Kidney epithelial cell (primary cell): Measurements from ENCODE around the gene MYOT. TPM values are rescaled to one million over a fixed set of nuclear protein-coding genes. Genes with fewer than 3 reads are reported as not detected.
A peak's percentile ranks its signal among the peaks of the same experiment; 100 is the strongest.

Experiments used
- DNase-seq: peaks from one replicate; pipeline ENCODE4 v3.0.0-alpha.2; 2010; ENCODE audit warnings: low read depth
- H3K27me3 ChIP-seq: 2 replicates; pipeline ENCODE4 v1.6.0; 2011; ENCODE audit warnings: low read length; ENCODE audit not compliant: control insufficient read depth, insufficient read depth
- H3K36me3 ChIP-seq: 2 replicates; pipeline ENCODE4 v1.5.1; 2011; ENCODE audit warnings: low read length; ENCODE audit not compliant: control insufficient read depth, insufficient read depth
- H3K4me3 ChIP-seq: 2 replicates; pipeline ENCODE4 v1.5.1; 2011; ENCODE audit warnings: low read depth, mild to moderate bottlenecking, control low read depth, low read length
- total RNA-seq: library from RNA; depleted of rRNA; stranded (reverse); fragments of >200 nt; gene quantifications from 2 replicates; pipeline ENCODE4 v1.2.3, GENCODE V29; 2015
- TF ChIP-seq, protein P1 (sequence below): IDR thresholded peaks from 2 replicates; pipeline ENCODE4 v1.5.1; 2011; ENCODE audit warnings: mild to moderate bottlenecking, moderate library complexity, low read length, control low read depth, inconsistent platforms; ENCODE audit not compliant: insufficient read depth, poor library complexity, severe bottlenecking

Gene MYOT
- total RNA-seq, 1 donor from 2014 or later: not detected

DNA sequence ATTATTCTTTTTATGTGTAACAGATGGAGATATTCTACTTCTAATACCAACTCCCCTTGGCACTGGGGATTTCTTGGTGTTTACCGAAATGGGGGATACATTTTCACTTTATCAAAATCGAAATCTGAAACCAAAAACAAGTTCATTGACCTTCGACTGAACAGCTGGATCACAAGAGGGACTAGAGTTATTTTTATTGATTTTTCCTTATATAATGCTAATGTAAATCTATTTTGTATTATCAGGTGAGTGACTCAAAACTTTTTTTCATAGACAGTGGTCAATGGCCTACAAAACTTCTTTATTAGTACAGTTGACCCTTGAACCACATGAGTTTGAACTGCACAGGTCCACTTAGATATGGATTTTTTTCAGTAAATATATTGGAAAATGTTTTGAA is 31.8 kb downstream of the MYOT start:
- TF ChIP-seq, protein P1, sequence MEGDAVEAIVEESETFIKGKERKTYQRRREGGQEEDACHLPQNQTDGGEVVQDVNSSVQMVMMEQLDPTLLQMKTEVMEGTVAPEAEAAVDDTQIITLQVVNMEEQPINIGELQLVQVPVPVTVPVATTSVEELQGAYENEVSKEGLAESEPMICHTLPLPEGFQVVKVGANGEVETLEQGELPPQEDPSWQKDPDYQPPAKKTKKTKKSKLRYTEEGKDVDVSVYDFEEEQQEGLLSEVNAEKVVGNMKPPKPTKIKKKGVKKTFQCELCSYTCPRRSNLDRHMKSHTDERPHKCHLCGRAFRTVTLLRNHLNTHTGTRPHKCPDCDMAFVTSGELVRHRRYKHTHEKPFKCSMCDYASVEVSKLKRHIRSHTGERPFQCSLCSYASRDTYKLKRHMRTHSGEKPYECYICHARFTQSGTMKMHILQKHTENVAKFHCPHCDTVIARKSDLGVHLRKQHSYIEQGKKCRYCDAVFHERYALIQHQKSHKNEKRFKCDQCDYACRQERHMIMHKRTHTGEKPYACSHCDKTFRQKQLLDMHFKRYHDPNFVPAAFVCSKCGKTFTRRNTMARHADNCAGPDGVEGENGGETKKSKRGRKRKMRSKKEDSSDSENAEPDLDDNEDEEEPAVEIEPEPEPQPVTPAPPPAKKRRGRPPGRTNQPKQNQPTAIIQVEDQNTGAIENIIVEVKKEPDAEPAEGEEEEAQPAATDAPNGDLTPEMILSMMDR: no peak
- no peak overlapping the region for H3K4me3 ChIP-seq
- no peak for DNase-seq
- H3K36me3 ChIP-seq: no peaks in the 10 kb centered on the region
- H3K27me3 ChIP-seq: no peaks in the 10 kb centered on the region

DNA sequence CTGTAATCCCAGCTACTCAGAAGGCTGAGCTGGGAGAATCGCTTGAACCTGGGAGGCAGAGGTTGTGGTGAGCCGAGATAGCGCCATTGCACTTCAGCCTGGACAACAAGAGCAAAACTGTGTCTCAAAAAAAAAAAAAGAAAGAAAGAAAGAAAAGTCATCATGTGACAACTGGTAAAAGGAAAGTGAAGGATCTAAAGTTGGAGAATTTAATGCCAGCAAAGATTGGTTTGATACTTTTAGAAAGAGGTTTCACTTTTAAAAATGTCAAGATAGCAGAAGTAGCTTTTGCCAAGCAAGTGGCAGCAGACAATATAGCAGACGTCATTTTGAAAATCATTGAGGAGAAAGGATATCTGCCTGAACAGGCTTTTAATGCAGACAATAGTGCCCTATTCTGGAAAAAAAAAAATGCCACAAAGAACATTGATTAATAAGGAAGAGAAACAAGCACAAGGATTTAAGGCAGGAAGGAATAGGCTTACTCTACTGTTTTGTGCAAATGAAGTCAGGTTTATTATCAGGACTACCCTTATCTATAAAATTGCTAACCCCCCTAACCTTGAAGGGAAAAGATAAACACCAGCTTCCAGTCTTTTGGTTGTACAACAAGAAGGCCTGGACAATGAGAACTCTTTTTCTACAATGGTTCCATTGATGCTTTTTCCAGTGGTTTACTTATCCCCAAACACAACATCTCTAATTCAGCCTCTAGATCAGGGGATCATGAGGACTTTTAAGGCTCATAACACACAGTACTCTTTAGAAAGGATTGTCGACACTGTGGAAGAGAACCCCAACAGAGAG is 33.6 kb downstream of the MYOT start:
- Histone ChIP-seq H3K36me3 (no peaks in the 10 kb centered on the region), H3K27me3 (no peaks in the 10 kb centered on the region), H3K4me3 (no peak overlapping the region)
- TF ChIP-seq, protein P1: no peak
- no peak for DNase-seq

DNA sequence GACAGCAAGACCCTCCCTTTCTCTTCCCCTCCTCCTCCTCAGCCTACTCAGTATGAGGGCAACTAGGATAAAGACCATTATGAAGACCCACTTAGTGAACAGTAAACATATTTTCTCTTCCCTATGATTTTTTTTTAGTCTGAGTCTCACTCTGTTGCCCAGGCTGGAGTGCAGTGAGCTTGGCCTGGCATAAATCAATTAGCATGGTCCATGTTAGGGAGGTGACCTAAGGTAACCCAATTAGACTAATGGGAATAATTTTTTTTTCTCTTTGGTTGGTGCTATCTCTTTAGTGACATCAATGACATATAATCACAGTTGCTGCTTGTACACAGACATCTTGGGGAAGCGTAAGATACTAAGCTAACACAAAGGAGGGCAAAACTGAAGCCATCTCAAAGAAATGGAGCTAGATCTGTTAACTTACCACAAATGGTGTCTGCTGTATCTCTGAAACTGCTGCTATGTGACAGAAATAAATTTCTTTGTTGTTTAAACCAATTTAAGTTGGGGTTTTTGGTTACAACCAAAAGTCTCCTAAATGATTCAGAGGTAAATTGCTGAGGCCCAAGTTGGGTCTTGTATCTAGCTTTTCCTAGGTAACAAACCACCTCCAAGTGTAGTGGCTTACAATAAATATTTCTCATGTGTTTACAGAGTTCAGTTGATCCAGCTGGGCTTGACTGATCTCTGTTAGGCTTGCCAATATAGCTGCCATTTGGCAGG is 34.9 kb downstream of the MYOT start:
- Histone ChIP-seq H3K27me3 (no peaks in the 10 kb centered on the region), H3K36me3 (no peaks in the 10 kb centered on the region), H3K4me3 (no peak overlapping the region)
- no peak for DNase-seq
- TF ChIP-seq, protein P1: no peak

DNA sequence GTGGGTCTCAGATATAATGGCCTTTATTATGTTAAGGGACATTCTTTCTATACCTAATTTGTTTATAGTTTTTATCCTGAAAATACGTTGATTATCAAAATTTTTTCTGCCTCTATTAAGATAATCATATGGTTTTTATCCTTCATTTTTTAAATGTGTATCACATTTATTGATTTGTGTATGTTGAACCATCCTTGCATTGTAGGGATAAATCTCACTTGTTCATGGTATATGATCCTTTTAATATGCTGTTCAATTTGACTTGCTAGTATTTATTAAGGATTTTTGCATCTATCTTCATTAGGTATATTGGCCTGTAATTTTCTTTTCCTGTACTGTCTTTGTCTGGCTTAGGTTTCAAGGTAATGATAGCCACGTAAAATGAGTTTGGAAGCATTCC is 47.1 kb downstream of the MYOT start:
- H3K36me3 ChIP-seq: no peaks in the 10 kb centered on the region
- no peak overlapping the region for H3K4me3 ChIP-seq
- no peak for DNase-seq
- TF ChIP-seq, protein P1: no peak
- H3K27me3 ChIP-seq: no peaks in the 10 kb centered on the region

DNA sequence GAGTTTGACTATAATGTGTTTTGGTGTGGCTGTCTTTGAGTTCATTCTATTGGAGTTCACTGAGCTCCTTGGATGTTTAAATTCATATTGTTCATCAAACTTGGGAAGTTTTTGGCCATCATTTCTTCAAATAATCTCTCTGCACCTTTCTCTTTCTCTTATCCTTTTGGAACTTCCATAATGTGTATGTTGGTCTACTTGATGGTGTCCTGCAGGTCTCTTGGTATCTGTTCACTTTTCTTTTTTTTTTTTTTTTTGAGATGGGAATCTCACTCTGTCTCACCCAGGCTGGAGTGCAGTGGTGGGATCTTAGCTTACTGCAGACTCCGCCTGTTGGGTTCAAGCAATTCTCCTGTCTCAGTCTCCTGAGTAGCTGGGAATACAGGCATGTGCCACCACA is 49.3 kb downstream of the MYOT start:
- Histone ChIP-seq H3K27me3 (no peaks in the 10 kb centered on the region), H3K4me3 (no peak overlapping the region), H3K36me3 (no peaks in the 10 kb centered on the region)
- TF ChIP-seq, protein P1: no peak
- DNase-seq: no peak

DNA sequence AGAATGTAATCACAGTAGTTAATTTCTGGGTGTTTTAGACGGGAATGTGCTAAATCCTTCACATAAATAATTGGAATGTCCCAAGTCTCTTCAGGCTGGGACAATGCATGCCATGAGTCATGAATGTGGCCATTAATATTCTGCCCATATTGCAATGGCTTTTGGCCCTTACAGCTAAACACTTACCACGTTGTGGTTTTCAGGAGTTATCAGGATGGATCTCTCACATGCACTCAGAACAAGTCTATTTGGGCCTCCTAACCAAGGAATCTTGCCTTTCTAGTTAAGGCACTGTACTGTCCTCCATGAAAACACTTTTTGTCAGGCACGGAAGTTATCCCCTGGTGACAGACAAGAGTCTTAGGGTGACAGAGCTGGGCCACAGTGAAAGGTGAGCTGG is 54.3 kb downstream of the MYOT start:
- no peak overlapping the region for H3K4me3 ChIP-seq
- no peaks in the 10 kb centered on the region for H3K27me3 ChIP-seq
- TF ChIP-seq, protein P1: no peak
- peak; percentile 25 for DNase-seq
- no peaks in the 10 kb centered on the region for H3K36me3 ChIP-seq
